ENCODE data around the gene PSMD1.

Gene PSMD1

GRCh38 chr2:231100990-231101389 lies 44.3 kb downstream of the PSMD1 start:
- ChIA-PET CTCF (interaction anchor here (1.5 to 6.3 kb wide), 5 partner anchors 10 to 308 kb away, joined by 3 to 148 read pairs (median 17); partner anchors contain the start of gene PSMD1), POLR2A (no interaction called here)
- no peak for TF ChIP-seq CTCF (IDR thresholded peaks at IDR 0.05; ENCODE audit: control extremely low read depth, extremely low read depth, low read depth, missing control alignments)
- no peak for DNase-seq (ENCODE audit: extremely low spot score)

GRCh38 chr2:231102772-231103171 lies 46.1 kb downstream of the PSMD1 start:
- ChIA-PET POLR2A (interaction anchor here (2.2 kb wide), 1 partner anchor 349 kb away, joined by 11 read pairs; no protein-coding TSS in a partner anchor), CTCF (interaction anchor here (1.0 to 6.3 kb wide), 19 partner anchors 8 to 353 kb away, joined by 3 to 148 read pairs (median 9); partner anchors contain the start of gene PSMD1)
- DNase-seq (ENCODE audit: extremely low spot score): no peak
- no peak for TF ChIP-seq CTCF (IDR thresholded peaks at IDR 0.05; ENCODE audit: control extremely low read depth, extremely low read depth, low read depth, missing control alignments)

GRCh38 chr2:231104115-231104713 lies 47.5 kb downstream of the PSMD1 start:
- peak; percentile 88 for TF ChIP-seq CTCF (IDR thresholded peaks at IDR 0.05; ENCODE audit: control extremely low read depth, extremely low read depth, low read depth, missing control alignments)
- CTCF ChIA-PET: interaction anchor here (0.6 to 6.3 kb wide), 53 partner anchors 8 to 498 kb away, joined by 3 to 148 read pairs (median 4); partner anchors contain the start of genes B3GNT7 and PSMD1
- peak; percentile 56 for DNase-seq (ENCODE audit: extremely low spot score)
- POLR2A ChIA-PET: interaction anchor here (0.8 to 2.2 kb wide), 5 partner anchors 116 to 360 kb away, joined by 3 to 11 read pairs (median 3); no protein-coding TSS in a partner anchor

- no peak for DNase-seq (ENCODE audit: extremely low spot score)
- POLR2A ChIA-PET: no interaction called here
- TF ChIP-seq CTCF (IDR thresholded peaks at IDR 0.05; ENCODE audit: control extremely low read depth, extremely low read depth, low read depth, missing control alignments): peak; percentile 22
- CTCF ChIA-PET: interaction anchor here (0.8 to 2.6 kb wide), 12 partner anchors 9 to 343 kb away, joined by 3 to 10 read pairs (median 4); partner anchors contain the start of genes HTR2B and PSMD1
Measured at GRCh38 chr2:231110551-231110950, 53.9 kb downstream of the PSMD1 start.

- CTCF ChIA-PET: interaction anchor here (0.6 to 2.6 kb wide), 17 partner anchors 8 to 1049 kb away, joined by 3 to 10 read pairs (median 3); partner anchors contain the start of gene PSMD1
- POLR2A ChIA-PET: interaction anchor here (0.8 kb wide), 1 partner anchor 281 kb away, joined by 3 read pairs; no protein-coding TSS in a partner anchor
- DNase-seq (ENCODE audit: extremely low spot score): no peak
- TF ChIP-seq CTCF (IDR thresholded peaks at IDR 0.05; ENCODE audit: control extremely low read depth, extremely low read depth, low read depth, missing control alignments): no peak
Measured at GRCh38 chr2:231111987-231112386, 55.3 kb downstream of the PSMD1 start.

GRCh38 chr2:231113489-231113888 lies 56.8 kb downstream of the PSMD1 start:
- CTCF ChIA-PET: interaction anchor here (1.0 to 1.1 kb wide), 2 partner anchors 9 to 10 kb away, joined by 3 read pairs; no protein-coding TSS in a partner anchor
- POLR2A ChIA-PET: no interaction called here
- no peak for TF ChIP-seq CTCF (IDR thresholded peaks at IDR 0.05; ENCODE audit: control extremely low read depth, extremely low read depth, low read depth, missing control alignments)
- no peak for DNase-seq (ENCODE audit: extremely low spot score)

Measured in GM10248 (cell line).